Mesodermal cell (in vitro differentiated cells): ENCODE data around the gene MYD88.

ENCODE experiments used
- H3K27ac ChIP-seq: 2 replicates; pipeline ENCODE4 v1.7.0; 2013; ENCODE audit warnings: mild to moderate bottlenecking, low read depth, low read length, moderate library complexity; ENCODE audit not compliant: severe bottlenecking
- H3K36me3 ChIP-seq: 2 replicates; pipeline ENCODE4 v1.7.1; 2013; ENCODE audit warnings: mild to moderate bottlenecking, low read length, moderate library complexity; ENCODE audit not compliant: control insufficient read depth, insufficient read depth
- H3K4me1 ChIP-seq: one replicate; pipeline ENCODE4 v1.7.1; 2013; ENCODE audit warnings: mild to moderate bottlenecking, low read length; ENCODE audit not compliant: insufficient read depth, control insufficient read depth, poor library complexity, severe bottlenecking
- H3K4me3 ChIP-seq: 2 replicates; pipeline ENCODE4 v1.7.0; 2013; ENCODE audit warnings: low read length, control low read depth, mild to moderate bottlenecking; ENCODE audit not compliant: insufficient read depth, poor library complexity, severe bottlenecking; ENCODE audit errors: extremely low read depth
- H3K9me3 ChIP-seq: 2 replicates; pipeline ENCODE4 v1.7.1; 2013; ENCODE audit warnings: mild to moderate bottlenecking, low read length, moderate library complexity; ENCODE audit not compliant: control insufficient read depth
- WGBS, 2 experiments: methylation state at CpG; one replicate each; pipeline ENCODE4 v1.1.5; 2013; ENCODE audit warnings: missing lambda C conversion rate in 2 of 2; ENCODE audit not compliant: insufficient coverage in 2 of 2; 5-methylcytosine and 5-hydroxymethylcytosine counted together

The MYD88 gene

GRCh38 chr3:38168151-38169026 is 29.9 kb downstream of the MYD88 start:
- 100% methylated on average over 3 of the region's 4 CpGs; no CpG with 5 or more reads in 1 of the 2 experiments for WGBS, 2 experiments
- no peaks in the 10 kb centered on the region for H3K36me3 ChIP-seq
- H3K27ac ChIP-seq: no peak overlapping the region
- H3K4me1 ChIP-seq: peaks cover 12% of the 10 kb centered on the region
- H3K4me3 ChIP-seq: no peak overlapping the region
- H3K9me3 ChIP-seq: no peaks in the 10 kb centered on the region

GRCh38 chr3:38169027-38169317 is 30.5 kb downstream of the MYD88 start:
- H3K4me1 ChIP-seq: peaks cover 16% of the 10 kb centered on the region
- H3K4me3 ChIP-seq: no peak overlapping the region
- no CpG with 5 or more reads among the region's 1 CpG for WGBS, 2 experiments
- no peaks in the 10 kb centered on the region for H3K9me3 ChIP-seq
- H3K27ac ChIP-seq: no peak overlapping the region
- no peaks in the 10 kb centered on the region for H3K36me3 ChIP-seq

GRCh38 chr3:38170722-38171121 is 32.3 kb downstream of the MYD88 start:
- no peaks in the 10 kb centered on the region for H3K36me3 ChIP-seq
- H3K27ac ChIP-seq: no peak overlapping the region
- no peaks in the 10 kb centered on the region for H3K9me3 ChIP-seq
- no peak overlapping the region for H3K4me3 ChIP-seq
- peaks cover 22% of the 10 kb centered on the region for H3K4me1 ChIP-seq
- WGBS, 2 experiments: 88 to 92% methylated on average over 3 to 4 of the region's 4 CpGs

GRCh38 chr3:38171622-38172021 is 33.2 kb downstream of the MYD88 start:
- no CpG with 5 or more reads among the region's 2 CpGs for WGBS, 2 experiments

GRCh38 chr3:38173834-38174418 is 35.5 kb downstream of the MYD88 start:
- H3K9me3 ChIP-seq: no peaks in the 10 kb centered on the region
- H3K4me3 ChIP-seq: no peak overlapping the region
- H3K36me3 ChIP-seq: peaks cover 12% of the 10 kb centered on the region
- peaks cover 10% of the 10 kb centered on the region for H3K4me1 ChIP-seq
- 98 to 100% methylated on average over 3 to 4 of the region's 5 CpGs for WGBS, 2 experiments
- no peak overlapping the region for H3K27ac ChIP-seq

More at GRCh38 chr3:38171622-38172021, 33.2 kb downstream of the MYD88 start:
- Histone ChIP-seq H3K36me3 (no peaks in the 10 kb centered on the region), H3K27ac (no peak overlapping the region), H3K4me3 (no peak overlapping the region), H3K4me1 (peaks cover 22% of the 10 kb centered on the region), H3K9me3 (no peaks in the 10 kb centered on the region)

- H3K4me3 ChIP-seq: no peak overlapping the region
- no peaks in the 10 kb centered on the region for H3K9me3 ChIP-seq
- WGBS, 2 experiments: 43% methylated on average over 1 of the region's 2 CpGs; no CpG with 5 or more reads in 1 of the 2 experiments
- H3K27ac ChIP-seq: no peak overlapping the region
- peaks cover 24% of the 10 kb centered on the region for H3K36me3 ChIP-seq
- peaks cover 10% of the 10 kb centered on the region for H3K4me1 ChIP-seq
Measured at GRCh38 chr3:38177181-38177580, 38.7 kb downstream of the MYD88 start.

GRCh38 chr3:38186781-38187180 is 48.3 kb downstream of the MYD88 start:
- no CpG with 5 or more reads among the region's 1 CpG for WGBS, 2 experiments
- peaks cover 47% of the 10 kb centered on the region for H3K36me3 ChIP-seq
- H3K4me1 ChIP-seq: no peaks in the 10 kb centered on the region
- H3K27ac ChIP-seq: no peak overlapping the region
- H3K9me3 ChIP-seq: no peaks in the 10 kb centered on the region
- H3K4me3 ChIP-seq: no peak overlapping the region

GRCh38 chr3:38190481-38190881 is 52.0 kb downstream of the MYD88 start:
- Histone ChIP-seq H3K27ac (no peak overlapping the region), H3K4me3 (no peak overlapping the region), H3K4me1 (no peaks in the 10 kb centered on the region), H3K36me3 (peaks cover 48% of the 10 kb centered on the region), H3K9me3 (no peaks in the 10 kb centered on the region)
